Putamen (tissue), 1 donor: ENCODE measurements around the gene ARTN.
A peak's percentile ranks its signal among the peaks of the same experiment; 100 is the strongest.

Experiments used
- DNase-seq: peaks from one replicate; pipeline ENCODE4 v3.0.0-alpha.2; 2016; ENCODE audit warnings: low spot score

The ARTN gene

DNA sequence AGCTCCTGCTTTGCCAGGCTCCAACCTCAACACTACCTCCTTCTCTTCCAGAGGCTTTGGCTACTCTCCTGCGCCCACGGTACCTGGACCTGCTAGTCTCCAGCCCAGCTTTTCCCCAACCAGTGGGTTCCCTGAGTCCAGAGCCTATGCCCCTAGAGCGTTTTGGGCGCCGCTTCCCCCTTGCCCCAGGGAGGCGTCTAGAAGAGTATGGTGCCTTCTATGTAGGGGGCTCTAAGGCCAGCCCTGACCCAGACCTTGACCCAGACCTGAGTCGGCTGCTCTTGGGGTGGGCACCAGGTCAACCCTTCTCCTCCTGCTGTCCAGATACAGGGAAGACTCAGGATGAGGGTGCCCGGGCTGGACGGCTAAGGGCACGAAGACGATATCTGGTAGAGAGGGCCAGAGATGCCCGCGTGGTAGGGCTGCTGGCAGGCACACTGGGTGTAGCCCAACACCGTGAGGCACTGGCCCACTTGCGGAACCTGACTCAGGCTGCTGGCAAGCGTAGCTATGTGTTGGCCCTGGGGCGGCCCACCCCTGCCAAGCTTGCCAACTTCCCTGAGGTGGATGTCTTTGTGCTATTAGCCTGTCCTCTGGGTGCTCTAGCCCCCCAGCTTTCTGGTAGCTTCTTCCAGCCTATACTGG, 37.9 kb downstream of the ARTN start:
- no peak for DNase-seq

GRCh38 chr1:43973981-43974442, 40.4 kb downstream of the ARTN start:
- no peak for DNase-seq

DNA sequence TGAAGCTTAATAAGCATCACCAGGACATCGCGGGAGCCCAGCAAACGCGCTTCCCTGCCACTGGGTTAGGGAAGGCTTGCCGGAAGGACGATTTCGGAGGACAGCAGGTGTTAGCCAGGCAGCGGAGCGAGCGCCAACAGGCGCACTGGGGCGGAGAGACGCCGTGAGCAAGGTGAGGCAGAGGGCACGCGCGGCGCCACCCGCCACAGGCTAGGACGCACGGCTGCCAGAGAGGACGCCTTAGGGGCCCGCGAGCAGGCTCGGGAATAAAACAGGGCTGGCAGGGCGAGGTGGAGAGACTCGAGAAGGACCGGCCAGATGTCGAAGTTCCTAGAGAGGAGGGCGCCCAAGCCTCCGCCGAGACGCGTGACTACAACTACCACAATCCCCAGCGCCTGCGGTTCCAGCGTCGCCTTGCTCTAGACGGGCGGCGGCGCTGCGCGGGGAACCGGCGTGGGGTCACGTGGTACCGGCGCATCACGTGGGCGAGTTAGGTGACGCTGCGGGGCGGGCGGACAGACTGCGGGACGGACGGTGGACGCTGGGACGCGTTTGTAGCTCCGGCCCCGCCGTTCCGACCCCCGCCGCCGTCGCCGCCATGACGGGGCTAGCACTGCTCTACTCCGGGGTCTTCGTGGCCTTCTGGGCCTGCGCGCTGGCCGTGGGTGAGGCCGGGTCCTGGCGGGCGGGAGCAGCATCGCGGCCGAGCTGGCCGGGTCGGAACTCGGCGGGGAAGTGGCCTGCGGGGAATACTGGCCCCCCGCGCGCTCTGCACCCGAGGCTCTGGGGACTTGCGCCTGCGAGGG, 41.0 kb downstream of the ARTN start, which contains the start of gene ATP6V0B:
ATP6V0B (plus strand) TSS at position 518 of the 806 bp plus-strand sequence; CDS start at position 599, 81 bp downstream.
- DNase-seq: peak; percentile 96

- no peak for DNase-seq
These were observed 41.8 kb downstream of the ARTN start for GRCh38 chr1:43975249-43975961.

GRCh38 chr1:43976045-43976444, 42.4 kb downstream of the ARTN start:
- no peak for DNase-seq

GRCh38 chr1:43976890-43977289, 43.3 kb downstream of the ARTN start:
- DNase-seq: no peak

GRCh38 chr1:43977376-43978263, 44.0 kb downstream of the ARTN start:
- DNase-seq: no peak

GRCh38 chr1:43978264-43978550, 44.6 kb downstream of the ARTN start:
- DNase-seq: no peak

DNA sequence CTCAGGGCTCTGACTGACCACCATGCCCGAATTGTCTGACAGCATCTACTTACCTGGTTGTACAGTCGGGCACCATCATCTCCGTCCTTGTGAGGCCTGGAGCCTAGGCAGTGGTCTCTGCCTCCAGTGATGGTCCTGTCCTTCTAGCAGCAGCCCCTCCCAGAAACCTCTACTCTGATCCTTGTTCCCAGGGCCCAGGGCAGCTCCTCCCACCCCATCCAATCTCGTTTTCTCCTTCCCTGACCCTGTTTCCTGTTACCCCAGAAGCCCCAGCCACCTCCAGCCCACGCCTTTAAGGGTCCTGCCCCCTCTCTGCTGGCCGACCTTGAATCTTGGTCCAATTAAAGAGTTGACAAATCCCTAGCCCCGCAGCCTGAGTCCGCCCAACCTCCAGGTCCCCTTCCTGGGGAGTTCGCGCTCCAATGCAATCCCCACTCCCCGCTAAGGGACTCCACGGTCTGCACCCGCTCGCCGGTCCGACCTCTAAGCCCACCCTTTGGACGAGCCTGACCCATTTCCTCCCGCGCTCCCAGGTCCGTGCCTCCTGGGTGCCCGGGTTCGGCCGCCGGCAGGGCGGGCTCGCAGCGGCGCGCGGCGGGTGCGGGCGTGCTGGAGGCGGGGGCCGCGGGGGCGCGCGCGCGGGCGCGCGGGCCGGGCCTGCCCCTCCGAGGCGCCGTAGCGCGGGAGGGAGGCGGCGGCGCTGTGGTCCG, 45.1 kb downstream of the ARTN start, which contains the start of gene B4GALT2:
B4GALT2 (plus strand) TSS at position 660 of the 710 bp plus-strand sequence. CDS start 1,951 bp downstream, outside the sequence.
- DNase-seq: peak; percentile 53

DNA sequence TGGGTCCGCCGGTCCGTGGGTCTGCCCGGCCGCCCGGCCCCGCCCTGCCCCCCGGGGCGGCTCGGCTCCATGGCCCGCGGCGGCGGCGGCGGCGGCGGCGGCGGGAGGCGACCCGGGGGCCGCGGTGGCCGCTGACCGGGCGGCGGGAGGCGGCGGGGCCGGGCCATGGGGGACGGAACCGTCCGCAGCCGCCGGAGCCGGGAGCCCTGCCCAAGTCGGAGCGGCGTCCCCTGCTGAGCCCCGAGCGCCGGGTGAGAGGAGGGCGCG, 45.6 kb downstream of the ARTN start:
- no peak for DNase-seq

- DNase-seq: no peak
These were observed 46.1 kb downstream of the ARTN start for GRCh38 chr1:43979528-43980254.

DNA sequence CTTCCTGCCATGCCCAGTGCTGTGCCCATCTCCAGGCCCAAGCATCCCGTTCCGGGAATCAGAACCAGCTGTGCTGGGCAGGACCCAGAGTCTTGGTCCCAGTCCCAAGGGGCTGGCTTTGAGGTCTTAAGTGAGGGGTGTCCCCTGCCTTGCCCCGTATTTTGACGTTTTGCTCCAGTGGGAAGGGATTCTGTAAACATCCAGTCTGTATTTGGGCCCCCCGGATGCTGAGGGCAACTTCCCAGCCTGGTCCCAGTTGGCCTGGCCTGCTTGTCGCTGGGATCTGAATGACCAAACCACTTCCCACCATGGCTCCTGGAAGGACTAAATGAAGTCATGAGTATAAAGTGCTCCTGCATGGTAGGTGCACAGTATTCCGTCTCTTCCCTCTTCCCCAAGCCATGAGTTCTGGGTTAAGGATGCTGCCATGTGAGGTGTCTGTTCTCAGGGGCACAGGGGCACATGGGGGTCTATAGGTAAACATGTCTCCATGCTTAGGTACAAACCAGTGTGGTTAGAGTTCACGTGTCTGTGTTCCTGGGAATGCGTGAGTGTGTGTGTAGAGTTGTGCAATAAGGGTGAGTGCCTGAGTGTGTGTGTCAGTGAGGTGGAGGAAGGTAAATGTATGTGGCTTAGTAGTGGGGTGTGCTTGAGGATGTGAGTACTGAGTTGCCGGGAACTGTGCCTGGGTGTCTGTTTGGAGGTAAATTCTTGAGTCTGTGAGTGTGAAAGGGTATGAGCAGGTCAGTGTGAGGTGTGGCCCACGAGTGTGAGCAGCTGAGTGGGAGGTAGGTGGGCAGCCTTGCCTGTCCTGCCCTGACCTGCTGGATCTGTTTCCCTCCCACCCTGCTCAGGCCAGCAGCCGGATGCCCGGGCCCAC, 46.9 kb downstream of the ARTN start:
- no peak for DNase-seq

DNA sequence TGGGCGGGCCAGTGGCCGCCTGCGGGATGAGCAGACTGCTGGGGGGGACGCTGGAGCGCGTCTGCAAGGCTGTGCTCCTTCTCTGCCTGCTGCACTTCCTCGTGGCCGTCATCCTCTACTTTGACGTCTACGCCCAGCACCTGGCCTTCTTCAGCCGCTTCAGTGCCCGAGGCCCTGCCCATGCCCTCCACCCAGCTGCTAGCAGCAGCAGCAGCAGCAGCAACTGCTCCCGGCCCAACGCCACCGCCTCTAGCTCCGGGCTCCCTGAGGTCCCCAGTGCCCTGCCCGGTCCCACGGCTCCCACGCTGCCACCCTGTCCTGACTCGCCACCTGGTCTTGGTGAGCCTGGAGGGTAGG, 47.5 kb downstream of the ARTN start:
- no peak for DNase-seq

DNA sequence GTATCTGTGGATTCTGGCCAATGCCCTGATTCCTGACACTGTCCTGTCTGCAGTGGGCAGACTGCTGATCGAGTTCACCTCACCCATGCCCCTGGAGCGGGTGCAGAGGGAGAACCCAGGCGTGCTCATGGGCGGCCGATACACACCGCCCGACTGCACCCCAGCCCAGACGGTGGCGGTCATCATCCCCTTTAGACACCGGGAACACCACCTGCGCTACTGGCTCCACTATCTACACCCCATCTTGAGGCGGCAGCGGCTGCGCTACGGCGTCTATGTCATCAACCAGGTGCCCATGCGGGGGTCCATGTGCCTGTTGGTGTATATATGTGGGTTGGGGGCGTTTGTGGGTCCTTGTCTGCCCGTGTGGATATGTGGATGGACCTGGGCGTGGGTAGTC, 48.0 kb downstream of the ARTN start:
- no peak for DNase-seq

DNA sequence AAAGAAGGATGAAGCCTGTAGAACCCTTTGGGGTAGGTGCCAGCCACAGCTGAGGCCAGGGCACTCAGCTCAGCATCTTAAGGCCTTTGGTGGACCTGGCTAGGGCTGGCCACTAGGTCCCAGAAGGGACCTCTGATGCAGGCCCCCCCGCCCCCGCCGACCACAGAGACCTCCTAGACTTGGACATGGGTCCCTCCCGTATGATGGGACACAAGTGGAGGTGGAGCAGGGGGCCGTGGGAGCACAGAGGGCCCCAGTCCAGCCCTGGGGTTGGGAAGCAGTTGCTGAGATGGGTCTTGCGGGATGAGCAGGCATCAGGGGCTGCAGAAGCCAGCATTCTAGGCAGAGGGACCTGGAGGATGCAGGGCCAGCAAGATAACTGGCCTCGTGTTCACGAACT, 48.6 kb downstream of the ARTN start:
- no peak for DNase-seq

- DNase-seq: no peak
These were observed 49.2 kb downstream of the ARTN start for GRCh38 chr1:43982808-43983207.

DNA sequence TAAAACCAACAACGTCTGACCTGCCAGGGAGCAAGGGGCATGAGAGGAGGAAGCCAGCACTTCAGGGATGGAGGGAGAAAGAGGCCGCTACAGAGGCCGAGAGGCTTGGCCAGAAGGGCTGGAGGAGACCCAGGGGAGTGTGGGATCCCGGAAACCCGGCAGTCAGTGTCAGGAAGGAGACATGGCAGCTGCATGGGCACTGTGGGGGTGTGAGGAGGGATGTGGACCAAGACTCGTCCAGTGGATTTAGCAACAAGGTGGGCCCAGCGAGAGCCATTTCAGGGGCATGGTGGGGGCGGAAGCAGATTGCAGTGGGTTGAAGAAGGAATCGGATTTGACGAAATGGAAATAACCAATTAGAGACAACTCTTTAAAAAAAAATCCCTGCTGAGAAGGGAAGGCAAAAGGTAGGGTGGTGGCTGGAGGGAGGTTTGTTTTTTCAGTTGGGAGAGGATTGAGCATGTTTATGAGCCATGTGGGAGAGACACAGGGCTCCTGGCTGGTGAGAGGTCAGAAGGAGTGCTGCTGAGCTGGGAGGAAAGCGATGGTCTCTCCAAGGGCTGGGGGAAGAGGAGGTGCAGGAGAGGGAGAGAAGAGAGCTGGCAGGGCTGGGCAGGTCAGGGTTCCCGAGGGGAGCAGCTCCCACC, 49.8 kb downstream of the ARTN start:
- no peak for DNase-seq

DNA sequence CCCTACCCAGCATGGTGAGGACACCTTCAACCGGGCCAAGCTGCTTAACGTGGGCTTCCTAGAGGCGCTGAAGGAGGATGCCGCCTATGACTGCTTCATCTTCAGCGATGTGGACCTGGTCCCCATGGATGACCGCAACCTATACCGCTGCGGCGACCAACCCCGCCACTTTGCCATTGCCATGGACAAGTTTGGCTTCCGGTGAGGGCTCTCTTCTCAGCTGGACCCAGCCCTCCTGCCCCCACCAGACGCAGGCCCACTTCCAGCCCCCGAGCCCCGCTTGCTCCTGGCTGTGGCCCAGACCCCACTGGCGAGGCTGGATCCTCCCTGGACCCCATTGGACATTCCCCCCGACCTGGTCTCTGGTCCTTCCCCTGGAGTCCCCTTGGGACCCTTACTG, 51.3 kb downstream of the ARTN start:
- no peak for DNase-seq

DNA sequence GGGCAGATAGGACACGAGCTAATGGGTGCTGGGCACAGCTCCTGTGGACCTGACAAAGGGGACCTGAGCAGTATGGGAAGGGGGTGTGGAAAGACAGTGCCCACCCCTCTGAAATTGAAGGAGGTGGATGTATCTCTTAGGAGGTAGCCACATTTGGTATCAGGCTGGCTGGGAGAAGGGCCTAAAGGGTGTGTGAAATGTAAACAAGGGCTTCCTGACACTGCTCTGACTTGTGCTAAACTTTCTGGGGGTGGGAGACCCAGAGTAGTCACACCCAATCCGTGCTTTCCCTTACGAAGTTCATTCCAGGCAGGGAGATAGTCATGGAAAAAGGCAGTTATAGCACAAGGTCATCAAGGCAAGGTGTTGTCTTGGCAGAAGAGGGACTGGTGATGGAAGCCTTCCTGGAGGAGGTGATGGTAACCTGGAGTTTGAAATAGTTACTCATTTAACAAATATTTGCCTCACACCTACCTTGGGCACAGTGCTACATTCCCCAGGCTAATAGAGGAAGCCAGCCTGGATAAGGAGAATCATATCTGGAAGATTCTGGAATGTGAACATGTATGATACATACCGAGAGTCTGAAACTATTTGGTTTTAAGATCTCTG, 52.5 kb downstream of the ARTN start:
- no peak for DNase-seq
